Esophagus muscularis mucosa (tissue), 4 donors: Measurements from ENCODE around the gene NSDHL. TPM values are rescaled to one million over a fixed set of nuclear protein-coding genes. Genes with fewer than 3 reads are reported as not detected.
A peak's percentile ranks its signal among the peaks of the same experiment; 100 is the strongest.

ENCODE experiments used
- DNase-seq: peaks from one replicate; pipeline ENCODE4 v3.0.0-alpha.2; 2017; ENCODE audit errors: extremely low spot score
- H3K27ac ChIP-seq, 4 donors: fragments of 200-600 bp; sonication (generic); replicated peaks in 1 of 4; 1 replicate in 3 of 4; 2 replicates in 1 of 4; pipeline ENCODE4 v1.5.1; 2016 to 2019; ENCODE audit warnings: mild to moderate bottlenecking in 1 of 4
- H3K27me3 ChIP-seq, 4 donors: fragments of 200-600 bp; sonication (generic); one replicate each; pipeline versions ENCODE4 v1.5.1 to v1.6.0; 2016 to 2019
- H3K36me3 ChIP-seq, 4 donors: fragments of 200-600 bp; sonication (generic); one replicate each; pipeline ENCODE4 v1.5.1; 2016 to 2019
- H3K4me1 ChIP-seq, 4 donors: fragments of 200-600 bp; sonication (generic); one replicate each; pipeline ENCODE4 v1.5.1; 2016 to 2019
- H3K4me3 ChIP-seq, 4 donors: fragments of 200-600 bp; sonication (generic); 1 replicate in 2 of 4; 2 replicates in 2 of 4; pipeline ENCODE4 v1.5.1; 2016 to 2019; ENCODE audit warnings: mild to moderate bottlenecking in 4 of 4, moderate library complexity in 1 of 4
- H3K9me3 ChIP-seq, 4 donors: fragments of 200-600 bp; sonication (generic); 1 replicate in 3 of 4; 2 replicates in 1 of 4; pipeline ENCODE4 v1.5.1; 2016 to 2019
- EP300 ChIP-seq: sonication (generic); formaldehyde crosslinking; IDR thresholded peaks from one replicate; pipeline ENCODE4 v1.6.1; 2017; ENCODE audit warnings: antibody characterized with exemption
- POLR2A ChIP-seq: fragments of 450-650 bp; IDR thresholded peaks from one replicate; pipeline ENCODE4 v1.6.1; 2017; ENCODE audit warnings: antibody characterized with exemption, moderate library complexity, mild to moderate bottlenecking, low read depth
- POLR2AphosphoS5 ChIP-seq, 2 donors: sonication (generic); formaldehyde crosslinking; IDR thresholded peaks; one replicate each; pipeline ENCODE4 v1.6.1; 2017; ENCODE audit warnings: antibody characterized with exemption in 2 of 2
- WGBS: methylation state at CpG from one replicate; pipeline ENCODE4 v1.1.5; 2018; 5-methylcytosine and 5-hydroxymethylcytosine counted together
- intact Hi-C: fragments of 100-400 bp; cut with DNase I; formaldehyde crosslinking; loops from one replicate; pipeline ENCODE4 v1.15.1; 2023
- total RNA-seq, 4 donors: library from RNA; depleted of rRNA; stranded (reverse); fragments of >200 nt; gene quantifications; one replicate each; pipeline versions ENCODE4 v1.1.0 to v1.2.1, GENCODE V29; 2016
- TF ChIP-seq, protein P1 (sequence below), 3 experiments: fragments of 200-600 bp in 2 of 3; fragments of 450-650 bp in 1 of 3; sonication (generic) in 2 of 3; IDR thresholded peaks; one replicate each; pipeline ENCODE4 v1.5.1; 2017 to 2019; ENCODE audit warnings: antibody characterized with exemption in 3 of 3, mild to moderate bottlenecking in 2 of 3, moderate library complexity in 1 of 3

NSDHL gene
- total RNA-seq, 4 donors from 2014 or later = 5.8 to 10.1 (median 8.7) TPM

DNA sequence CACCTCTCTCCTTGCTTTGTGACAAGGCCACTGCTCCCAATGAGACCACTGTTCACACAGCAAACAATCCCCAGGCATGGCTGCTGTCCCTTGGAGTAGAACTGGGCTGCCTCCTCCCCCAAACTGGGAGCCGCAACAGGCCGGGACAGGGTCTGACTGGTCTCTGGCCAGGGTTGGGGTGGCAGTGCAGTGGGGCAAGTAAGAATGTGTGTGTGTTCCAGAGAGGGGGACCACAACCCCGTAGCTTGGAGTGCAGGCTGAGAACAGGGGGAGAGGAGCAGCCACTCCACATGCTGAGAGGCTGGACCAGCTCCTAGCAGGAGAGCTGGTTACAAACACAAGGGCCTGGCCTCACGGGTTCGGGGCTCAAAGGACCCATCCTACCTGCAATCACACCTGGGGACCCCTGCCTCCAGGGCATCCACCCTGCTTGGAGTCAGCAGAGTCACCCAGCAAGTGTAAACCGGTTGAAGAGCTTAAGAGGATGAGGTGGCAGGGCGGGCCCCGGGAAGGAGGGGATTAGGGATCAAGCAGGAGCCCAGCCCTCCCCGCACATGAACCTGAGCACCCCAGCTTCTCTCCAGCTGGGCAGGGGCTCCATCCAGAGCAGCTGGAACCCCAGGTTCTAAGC lies 63.2 kb downstream of the NSDHL start:
- peaks cover 0 to 9% (median 7%) of the 10 kb centered on the region in 4 donors for H3K4me1 ChIP-seq
- no peak overlapping the region for H3K27ac ChIP-seq
- TF ChIP-seq POLR2AphosphoS5 (IDR thresholded peaks at IDR 0.05) = no peak
- TF ChIP-seq, protein P1, sequence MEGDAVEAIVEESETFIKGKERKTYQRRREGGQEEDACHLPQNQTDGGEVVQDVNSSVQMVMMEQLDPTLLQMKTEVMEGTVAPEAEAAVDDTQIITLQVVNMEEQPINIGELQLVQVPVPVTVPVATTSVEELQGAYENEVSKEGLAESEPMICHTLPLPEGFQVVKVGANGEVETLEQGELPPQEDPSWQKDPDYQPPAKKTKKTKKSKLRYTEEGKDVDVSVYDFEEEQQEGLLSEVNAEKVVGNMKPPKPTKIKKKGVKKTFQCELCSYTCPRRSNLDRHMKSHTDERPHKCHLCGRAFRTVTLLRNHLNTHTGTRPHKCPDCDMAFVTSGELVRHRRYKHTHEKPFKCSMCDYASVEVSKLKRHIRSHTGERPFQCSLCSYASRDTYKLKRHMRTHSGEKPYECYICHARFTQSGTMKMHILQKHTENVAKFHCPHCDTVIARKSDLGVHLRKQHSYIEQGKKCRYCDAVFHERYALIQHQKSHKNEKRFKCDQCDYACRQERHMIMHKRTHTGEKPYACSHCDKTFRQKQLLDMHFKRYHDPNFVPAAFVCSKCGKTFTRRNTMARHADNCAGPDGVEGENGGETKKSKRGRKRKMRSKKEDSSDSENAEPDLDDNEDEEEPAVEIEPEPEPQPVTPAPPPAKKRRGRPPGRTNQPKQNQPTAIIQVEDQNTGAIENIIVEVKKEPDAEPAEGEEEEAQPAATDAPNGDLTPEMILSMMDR (IDR thresholded peaks at IDR 0.05) = no peak
- TF ChIP-seq EP300 = no peak
- TF ChIP-seq POLR2A = no peak
- WGBS = 87% methylated on average over 7 of the region's 9 CpGs
- no peaks in the 10 kb centered on the region for H3K9me3 ChIP-seq
- peaks cover 0 to 6% (median 2%) of the 10 kb centered on the region in 4 donors for H3K27me3 ChIP-seq
- intact Hi-C loops = no loop called here
- H3K36me3 ChIP-seq = no peaks in the 10 kb centered on the region
- H3K4me3 ChIP-seq = no peak overlapping the region
- no peak for DNase-seq

DNA sequence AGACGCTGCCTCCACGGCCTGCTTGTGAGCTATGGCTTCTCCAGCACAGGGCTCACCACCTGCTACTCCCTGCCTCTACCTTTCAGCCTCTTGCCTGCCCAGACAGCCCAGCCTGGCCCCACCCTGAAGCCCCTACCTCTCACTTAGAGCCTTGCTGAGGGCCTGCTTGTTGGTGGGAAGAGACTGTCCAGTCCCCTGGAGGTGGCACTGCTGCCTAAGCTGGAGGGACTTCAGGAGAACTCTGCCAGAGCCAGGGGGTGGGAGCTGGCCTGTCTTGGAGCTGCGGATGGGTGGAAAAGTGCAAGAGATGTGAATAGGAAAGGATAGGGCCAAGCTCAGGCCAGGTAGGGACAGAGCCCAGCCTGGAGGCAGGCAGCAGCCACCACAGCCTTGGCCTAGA lies 64.3 kb downstream of the NSDHL start:
- intact Hi-C loops = no loop called here
- no peak for DNase-seq
- no peak overlapping the region for H3K27ac ChIP-seq
- 95% methylated on average over 3 of the region's 3 CpGs for WGBS
- H3K27me3 ChIP-seq = peaks cover 0 to 10% (median 2%) of the 10 kb centered on the region in 4 donors
- H3K36me3 ChIP-seq = no peaks in the 10 kb centered on the region
- H3K4me3 ChIP-seq = no peak overlapping the region
- H3K4me1 ChIP-seq = peaks cover 0 to 9% (median 7%) of the 10 kb centered on the region in 4 donors
- no peak for TF ChIP-seq POLR2A
- TF ChIP-seq, protein P1 (IDR thresholded peaks at IDR 0.05) = no peak
- TF ChIP-seq POLR2AphosphoS5 (IDR thresholded peaks at IDR 0.05) = no peak
- H3K9me3 ChIP-seq = no peaks in the 10 kb centered on the region

DNA sequence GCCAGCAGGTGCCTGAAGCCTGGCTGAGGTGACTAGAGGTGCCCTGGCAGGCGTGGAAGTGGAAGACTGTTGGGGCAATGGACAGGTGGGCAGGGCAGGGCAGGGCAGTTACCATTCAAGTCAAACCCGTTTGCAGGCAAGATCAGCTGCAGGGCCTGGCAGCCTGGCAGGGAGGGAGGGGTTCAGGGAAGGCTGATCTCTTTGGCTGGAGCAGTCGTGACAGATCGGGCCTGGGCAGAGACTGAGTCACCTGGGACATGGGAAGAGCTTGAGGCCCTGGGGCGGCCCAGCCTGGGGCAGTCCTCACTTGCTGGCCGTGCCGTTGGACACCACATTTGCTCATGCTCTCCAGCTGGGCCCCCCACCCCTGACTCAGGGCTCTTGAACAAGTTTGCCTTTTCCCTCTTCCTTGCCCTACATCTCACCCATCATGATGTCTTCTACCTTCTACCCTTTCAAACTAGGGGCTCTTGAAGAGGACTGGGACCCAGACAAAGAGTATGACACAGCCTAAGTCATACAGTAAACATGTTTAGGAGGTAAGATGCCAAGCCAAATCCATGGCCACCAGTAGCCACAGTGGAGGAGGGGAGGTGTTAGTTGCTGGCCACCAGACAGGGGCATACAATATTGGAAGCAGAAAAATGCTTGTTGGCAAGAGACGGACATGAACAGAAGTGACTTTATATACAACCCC lies 65.0 kb downstream of the NSDHL start:
- peaks cover 0 to 11% (median 2%) of the 10 kb centered on the region in 4 donors for H3K27me3 ChIP-seq
- no peaks in the 10 kb centered on the region for H3K9me3 ChIP-seq
- no peak for DNase-seq
- peaks cover 0 to 9% (median 7%) of the 10 kb centered on the region in 4 donors for H3K4me1 ChIP-seq
- 87% methylated on average over 8 of the region's 8 CpGs for WGBS
- H3K36me3 ChIP-seq = no peaks in the 10 kb centered on the region
- no peak for TF ChIP-seq POLR2A
- intact Hi-C loops = no loop called here
- H3K27ac ChIP-seq = no peak overlapping the region
- no peak overlapping the region for H3K4me3 ChIP-seq

DNA sequence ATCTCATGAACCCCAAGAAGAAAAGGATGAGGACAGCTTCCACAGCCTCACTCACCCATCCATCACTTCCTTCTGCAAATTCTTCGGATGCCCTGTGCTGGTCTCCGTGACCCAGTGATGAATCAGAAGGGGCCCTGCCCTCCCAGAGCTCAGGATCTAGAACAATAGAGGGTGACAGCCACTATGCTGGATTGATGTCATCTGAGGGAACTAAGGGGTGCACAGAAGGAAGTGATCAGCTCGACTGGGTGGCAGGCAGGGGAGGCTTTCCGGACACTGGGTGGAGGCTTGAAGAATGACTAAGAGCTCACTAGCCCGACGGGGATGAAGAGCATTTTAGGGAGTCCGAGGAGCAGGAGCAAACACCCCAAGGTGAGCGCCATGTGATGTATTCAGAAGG lies 65.6 kb downstream of the NSDHL start:
- Histone ChIP-seq H3K4me3 (no peak overlapping the region), H3K27ac (no peak overlapping the region), H3K4me1 (peaks cover 0 to 9% (median 7%) of the 10 kb centered on the region in 4 donors), H3K27me3 (peaks cover 0 to 11% (median 2%) of the 10 kb centered on the region in 4 donors), H3K9me3 (no peaks in the 10 kb centered on the region), H3K36me3 (no peaks in the 10 kb centered on the region)
- TF ChIP-seq, protein P1 (IDR thresholded peaks at IDR 0.05) = no peak
- TF ChIP-seq POLR2AphosphoS5 (IDR thresholded peaks at IDR 0.05) (no peak), EP300 (no peak), POLR2A (no peak)
- WGBS = 66% methylated on average over 8 of the region's 8 CpGs
- DNase-seq = no peak
- intact Hi-C loops = no loop called here

DNA sequence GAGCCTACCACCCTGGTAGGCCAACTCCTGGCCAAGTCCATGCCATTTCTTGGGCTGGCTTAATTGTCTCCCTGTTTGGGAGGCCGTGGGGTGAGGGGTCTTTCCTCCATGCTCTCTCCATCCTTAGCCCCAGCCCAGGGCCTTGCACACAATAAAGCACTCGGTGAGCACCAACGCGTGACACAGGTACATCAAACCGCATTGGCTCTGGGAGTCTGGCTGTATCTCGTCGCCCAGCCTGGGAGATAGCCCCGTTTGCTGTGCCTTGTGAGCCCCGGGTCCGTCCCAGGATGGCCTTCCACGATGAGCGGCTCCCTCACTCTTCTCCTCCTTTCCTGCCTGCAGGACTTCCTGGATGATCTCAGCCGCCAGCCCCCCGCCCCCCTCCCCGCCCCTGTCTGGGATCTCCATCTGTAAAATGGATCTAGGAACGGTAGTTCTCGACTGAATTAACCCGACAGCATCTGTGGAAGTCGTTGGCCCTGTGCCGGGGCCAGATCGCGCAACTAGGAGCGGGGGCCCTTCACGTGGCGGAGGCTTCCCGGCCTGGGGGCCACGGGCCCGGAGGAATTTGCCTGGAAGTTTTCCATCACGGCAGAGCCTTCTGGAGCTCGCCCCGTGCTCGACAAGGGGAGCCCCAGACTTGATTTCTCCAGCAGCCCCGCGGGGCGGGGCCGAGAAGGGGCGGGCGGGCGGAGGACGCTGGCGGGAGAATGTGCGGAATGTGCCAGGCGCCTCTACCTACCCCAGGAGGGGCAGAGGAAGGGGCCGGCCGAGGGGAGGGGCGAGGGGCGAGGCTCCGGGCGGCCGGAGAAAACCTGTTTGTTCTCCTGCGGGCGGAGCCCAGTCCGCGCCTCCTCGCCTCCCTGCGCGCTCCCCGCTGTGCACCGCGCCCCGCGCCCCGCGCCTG lies 66.6 kb downstream of the NSDHL start, which contains the start of gene ZNF185:
ZNF185 (plus strand) TSS at position 846 of the 910 bp plus-strand sequence. CDS start 16,423 bp downstream, outside the sequence.
- Histone ChIP-seq H3K4me3 (peak within 1 kb of the TSS; percentile 41 to 51 (median 44)), H3K4me1 (peaks cover 0 to 9% (median 7%) of the 10 kb centered on the region in 4 donors), H3K9me3 (no peaks in the 10 kb centered on the region), H3K27ac (no peak within 1 kb of the TSS), H3K27me3 (peaks cover 0 to 11% (median 2%) of the 10 kb centered on the region in 4 donors), H3K36me3 (no peaks in the 10 kb centered on the region)
- DNase-seq = no peak
- 37% methylated on average over 20 of the region's 64 CpGs for WGBS
- intact Hi-C loops = no loop called here
- TF ChIP-seq EP300 = no peak
- no peak for TF ChIP-seq POLR2AphosphoS5 (IDR thresholded peaks at IDR 0.05)
- TF ChIP-seq, protein P1 (IDR thresholded peaks at IDR 0.05) = no peak
